ENCODE results near the gene RRP9.
"Not testable (repeated sequence)": the region's sequence is repeated elsewhere in the genome, so short reads cannot be mapped to it uniquely, and the experiment has no call there.

The RRP9 gene

DNA sequence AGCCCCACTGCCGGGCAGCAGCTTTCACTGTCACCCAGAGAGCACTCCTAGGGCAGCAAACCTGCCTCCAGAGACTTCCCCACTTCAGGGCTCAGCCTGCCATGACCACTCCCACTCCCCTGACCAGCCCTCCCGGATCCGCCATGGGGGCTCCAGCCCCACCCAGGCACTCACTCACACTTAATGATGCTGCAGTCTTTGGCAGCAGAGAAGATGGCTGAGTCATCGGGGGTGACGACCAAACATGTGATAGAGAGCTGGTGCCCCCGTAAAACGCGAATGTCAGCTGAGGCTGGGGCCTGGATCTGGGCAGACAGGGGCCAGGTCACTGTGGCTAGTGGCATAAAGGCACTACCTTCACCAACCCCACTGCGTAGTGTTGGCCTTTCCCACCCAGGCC, 4.7 kb downstream of the RRP9 start:
- DNase-seq = no peak

DNA sequence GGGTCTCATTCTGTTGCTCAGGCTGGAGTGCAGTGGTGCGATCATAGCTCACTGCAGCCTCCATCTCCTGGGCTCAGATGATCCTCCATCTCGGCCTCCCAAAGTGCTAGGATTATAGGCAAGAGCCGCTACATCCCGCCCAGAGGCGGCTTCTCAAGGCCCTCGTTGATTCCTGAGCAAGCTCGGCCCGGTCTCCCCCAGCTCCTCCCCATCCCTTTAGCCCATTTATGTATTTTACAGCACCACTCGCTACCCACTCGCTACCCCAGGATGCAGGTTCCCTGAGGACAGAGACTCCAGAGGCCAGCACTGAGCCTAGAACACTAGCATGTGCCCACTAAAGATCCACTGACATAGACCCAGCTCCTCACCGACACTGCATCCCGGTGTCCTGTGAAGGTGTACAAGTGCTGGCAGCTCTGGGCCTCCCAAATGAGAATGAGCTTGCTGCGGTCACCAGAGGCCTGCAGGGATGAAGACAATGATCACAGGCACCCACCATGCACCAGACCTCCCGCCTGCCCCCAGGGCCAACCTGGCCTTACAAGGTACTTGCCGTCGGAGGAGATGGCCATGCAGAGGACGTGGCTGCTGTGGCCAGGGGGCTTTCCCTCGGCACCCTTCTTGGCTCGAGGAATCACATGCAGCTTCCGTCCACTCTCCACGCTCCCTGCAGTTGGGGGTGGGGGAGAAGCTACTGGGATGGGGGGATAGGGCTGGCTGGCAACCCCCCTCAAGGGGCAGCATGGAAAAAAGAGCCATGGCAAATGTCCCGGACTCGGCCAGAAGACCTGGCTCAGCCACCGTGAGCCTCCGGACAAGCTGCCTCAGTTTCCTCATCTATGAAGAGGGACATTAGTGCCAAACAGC, 5.6 kb downstream of the RRP9 start:
- no peak for DNase-seq

DNA sequence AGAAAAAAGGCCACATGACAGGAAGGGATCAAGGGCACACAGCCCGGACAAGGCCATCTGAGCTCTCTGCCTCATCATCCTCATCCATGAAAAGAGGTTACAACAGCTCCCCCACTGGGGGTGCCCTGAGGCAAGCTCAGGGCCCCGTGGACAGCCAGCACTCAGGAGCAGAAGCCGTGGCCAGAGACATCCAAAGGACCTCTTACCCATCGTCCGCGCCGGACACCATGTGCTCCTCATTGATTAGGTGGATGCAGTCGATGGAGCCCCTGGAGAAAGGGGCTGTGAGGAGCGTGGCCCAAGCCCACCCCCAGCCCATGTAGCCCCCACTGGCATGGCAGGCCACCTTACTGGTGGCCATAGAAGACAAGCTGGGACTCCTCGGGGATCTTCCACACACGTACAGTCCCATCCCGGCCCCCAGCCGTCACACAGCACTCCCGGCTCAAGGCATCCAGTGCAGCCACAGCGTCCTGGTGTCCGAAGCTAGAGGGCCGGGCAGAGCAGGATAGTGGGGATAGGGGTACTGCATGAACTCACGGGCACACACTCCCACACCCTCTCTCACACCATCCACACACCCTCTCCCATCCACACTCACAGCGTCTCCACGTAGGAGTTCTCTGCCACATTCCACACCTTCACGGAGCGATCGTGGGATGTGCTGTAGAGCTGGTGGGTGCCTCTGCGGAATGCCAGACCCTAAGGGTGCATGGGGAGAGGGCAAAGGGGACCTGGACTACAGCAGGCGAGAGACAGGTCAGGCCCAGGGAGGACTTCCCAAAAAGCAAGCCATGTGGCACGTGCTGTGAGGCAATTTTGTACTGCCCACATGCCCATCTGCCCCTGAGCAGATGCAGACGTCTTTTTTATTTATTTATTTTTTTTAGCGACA, 6.5 kb downstream of the RRP9 start:
- no peak for DNase-seq

DNA sequence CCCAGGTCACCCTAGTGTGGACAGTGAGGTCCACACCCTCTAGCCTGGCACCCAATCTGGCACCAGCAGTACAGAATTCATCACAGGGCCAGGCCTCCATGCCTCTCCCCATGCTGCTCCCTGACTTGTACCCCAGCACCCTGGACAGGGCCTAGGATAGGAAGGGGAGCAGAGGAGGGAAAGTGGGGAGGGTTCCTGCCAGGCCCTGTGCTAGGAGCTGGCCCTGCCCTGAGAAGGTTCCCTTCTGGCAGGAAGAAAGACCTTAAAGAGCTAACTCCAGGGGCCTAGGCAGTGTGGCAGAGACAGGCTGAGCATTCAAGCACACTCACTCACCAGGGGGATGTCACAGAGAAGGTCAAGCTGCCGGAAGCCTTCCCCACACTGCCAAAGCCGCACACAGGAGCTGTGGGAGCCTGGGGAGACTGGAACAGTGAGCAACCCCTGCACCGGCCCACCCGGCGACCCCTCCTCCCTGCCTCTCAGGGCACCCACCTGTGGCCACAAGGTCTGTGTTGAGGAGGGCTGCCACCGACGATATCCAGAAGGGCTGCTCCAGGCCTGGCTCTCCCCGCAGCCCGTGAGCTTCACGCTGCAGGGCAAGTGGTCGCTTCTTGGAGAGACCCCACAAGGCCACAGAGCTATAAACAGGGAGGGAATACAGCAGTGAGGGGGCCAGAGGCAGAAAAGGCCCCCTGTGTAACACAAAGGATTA, 7.4 kb downstream of the RRP9 start:
- DNase-seq = no peak

DNA sequence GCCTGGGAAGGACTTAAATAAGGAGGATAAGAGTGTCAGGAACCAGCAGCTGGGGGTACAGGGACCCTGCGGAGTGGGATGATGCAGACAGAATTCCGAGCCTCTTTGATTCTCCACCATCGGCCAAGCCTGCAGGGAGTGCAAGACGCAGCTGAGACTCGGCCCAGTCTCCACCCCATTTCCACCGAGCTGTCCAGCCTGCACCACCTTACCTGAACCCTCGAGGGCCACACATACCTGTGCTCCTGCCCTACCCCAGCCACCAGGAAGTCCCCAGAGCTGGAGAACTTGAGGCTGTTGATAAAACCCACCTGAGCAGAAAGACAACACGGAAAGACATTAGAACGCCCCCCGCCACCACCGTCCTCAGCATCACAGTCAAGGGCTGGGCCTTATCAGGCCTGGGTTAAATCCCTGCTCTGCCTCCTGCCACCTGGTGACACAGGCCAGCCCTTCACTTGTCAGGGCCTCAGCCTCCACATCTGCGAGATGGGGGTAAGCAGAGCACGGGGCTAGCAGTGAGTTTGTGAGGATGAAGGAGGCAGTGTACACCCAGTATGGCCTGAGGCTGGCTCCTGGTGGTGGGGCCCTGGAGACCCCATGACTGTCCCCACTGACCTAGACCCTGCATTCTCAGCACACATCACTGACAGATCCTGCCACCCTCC, 8.1 kb downstream of the RRP9 start:
- no peak for DNase-seq

DNA sequence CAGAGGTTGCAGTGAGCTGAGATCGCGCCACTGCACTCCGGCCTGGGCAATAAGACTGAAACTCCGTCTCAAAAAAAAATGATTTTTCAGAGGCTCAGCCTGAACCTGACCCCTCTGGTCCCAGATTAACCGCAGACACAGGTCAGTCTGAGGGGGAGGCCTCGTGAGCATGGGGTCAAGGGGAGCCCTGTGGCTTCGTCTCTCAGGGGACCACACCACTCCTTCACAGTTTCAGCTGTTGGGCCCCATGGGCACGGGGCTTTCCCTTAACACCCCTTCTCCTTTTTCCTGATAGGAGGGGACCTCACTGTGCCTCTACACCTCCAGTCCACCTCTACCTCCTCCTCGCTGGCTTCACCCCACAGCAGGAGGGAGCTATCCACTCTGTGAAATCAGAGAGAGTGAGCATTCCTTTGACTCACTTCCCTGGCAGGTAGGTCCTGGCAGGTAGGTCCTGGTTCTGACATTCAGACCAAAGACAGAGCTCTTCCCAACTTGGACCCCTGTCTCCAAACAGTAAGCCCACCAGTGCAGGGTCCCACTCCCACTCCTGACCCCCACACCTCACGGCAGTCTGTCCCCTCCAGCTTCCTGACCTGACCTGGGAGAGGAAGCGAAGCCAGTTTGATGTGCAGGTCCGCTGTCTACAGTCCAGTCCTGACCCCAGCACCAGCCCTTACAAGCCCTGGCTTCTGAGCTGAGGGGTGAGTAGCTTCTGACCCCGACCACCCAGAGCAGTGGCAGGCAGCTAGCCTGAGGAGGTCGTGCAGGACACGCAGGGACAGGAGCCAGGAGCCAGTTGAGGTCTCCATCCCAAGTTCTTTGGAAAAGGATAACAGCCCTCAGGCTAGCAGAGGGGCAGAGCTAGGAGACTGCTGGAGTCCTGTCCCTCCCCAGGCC, 9.0 kb downstream of the RRP9 start:
- no peak for DNase-seq

DNA sequence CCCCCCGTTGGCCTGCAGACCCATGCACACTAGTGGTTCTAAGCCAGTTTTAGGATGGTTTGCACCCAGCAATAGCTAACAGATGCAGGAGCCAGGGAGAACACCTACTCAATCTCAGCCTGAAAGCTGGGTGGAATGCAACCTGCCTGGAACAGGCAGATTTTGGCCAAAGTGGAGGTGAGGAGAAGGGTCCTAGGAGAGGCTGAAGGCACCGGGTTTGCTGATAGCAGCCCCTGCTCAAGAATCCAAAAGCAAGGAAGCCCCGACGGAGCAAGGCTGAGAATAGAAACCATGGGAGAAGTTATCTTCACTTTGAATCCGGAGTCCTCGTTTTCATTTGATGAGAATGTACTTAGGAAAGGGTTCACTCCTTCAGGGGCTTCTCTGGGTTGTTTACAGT, 9.9 kb downstream of the RRP9 start:
- no peak for DNase-seq

DNA sequence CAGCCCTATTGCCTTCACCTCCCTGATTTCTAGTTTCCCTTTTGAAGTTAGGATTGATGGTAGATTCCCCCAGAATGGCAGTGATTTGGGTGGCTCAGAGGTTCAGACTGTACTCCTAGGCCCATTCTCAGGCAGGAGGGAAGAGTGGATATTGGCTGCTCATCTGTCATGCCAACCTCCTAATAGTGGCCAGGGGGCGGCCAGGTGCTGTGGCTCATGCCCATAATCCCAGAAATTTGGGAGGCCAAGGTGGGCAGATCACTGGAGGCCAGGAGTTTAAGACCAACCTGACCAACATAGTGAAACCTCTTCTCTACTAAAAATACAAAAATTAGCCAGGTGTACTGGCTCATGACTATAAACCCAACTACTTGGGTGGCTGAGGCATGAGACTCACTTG, 11.3 kb downstream of the RRP9 start:
- DNase-seq = no peak

DNA sequence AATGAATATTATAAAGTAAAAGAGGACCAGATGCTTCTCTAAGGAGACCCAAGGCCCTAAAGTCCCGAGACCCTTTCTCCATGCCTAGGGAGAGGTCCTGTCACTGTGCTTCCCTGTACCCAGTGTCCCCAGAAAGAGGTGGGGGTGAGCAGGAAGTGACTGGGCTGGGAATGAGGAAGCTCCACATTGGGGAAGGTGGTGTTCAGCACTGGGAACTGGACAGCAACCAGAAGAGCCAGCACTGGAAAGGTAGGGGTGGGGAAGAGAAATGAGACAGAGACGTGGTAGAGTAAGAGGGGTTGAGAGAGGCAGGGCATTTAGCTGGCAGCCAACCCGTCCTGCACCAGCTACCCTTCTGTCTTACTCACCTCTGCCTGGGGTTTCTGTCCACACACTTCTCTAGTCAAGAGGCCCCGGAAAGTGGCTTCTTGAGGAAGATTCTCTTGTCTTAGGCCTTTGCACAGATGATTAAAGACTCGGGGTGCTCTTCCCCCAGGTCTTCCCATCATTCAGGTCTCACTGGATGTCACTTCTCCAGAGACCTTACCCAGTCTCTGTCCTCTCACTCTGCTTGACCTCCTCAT, 12.2 kb downstream of the RRP9 start:
- no peak for DNase-seq

DNA sequence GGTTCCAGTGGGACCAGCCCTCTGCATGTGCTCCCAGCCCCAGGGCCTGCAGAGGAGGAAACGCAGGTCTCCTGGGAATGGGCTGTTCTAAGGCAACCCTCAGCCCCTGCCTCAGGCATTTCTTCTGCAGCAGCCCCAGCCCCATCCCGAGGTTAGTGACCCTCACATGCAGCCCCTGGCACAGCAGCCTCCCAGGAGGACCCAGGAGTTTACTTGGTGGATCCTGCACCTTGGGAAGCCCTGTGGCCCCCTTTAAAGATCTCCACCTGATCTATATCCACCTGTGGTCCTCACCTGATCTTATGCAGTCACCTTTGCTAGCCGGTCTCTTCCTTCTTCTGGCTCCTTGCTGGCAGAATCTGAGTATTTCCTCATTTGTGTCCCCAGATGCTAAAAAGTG, 12.7 kb downstream of the RRP9 start:
- DNase-seq = not testable (repeated sequence)

DNA sequence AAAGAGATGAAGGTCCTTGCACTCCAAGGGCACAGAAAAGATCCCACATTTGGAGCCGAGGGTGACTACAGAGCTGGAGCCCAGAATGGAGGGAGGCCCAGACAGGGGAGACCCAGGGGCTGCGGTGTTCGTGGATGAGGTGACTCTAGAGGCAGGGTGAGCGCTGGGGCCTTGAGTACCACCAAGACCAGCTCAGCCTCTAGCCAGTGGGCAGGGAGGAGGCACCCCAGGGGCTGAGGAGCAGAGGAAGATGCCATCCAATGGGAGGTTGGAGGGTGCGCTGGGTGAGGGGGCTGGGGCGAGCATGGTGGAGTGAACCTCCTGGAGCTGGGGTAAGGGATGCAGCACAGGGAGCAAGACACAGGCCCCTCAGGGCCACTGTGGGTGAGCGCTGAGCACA, 13.3 kb downstream of the RRP9 start:
- DNase-seq = no peak

DNA sequence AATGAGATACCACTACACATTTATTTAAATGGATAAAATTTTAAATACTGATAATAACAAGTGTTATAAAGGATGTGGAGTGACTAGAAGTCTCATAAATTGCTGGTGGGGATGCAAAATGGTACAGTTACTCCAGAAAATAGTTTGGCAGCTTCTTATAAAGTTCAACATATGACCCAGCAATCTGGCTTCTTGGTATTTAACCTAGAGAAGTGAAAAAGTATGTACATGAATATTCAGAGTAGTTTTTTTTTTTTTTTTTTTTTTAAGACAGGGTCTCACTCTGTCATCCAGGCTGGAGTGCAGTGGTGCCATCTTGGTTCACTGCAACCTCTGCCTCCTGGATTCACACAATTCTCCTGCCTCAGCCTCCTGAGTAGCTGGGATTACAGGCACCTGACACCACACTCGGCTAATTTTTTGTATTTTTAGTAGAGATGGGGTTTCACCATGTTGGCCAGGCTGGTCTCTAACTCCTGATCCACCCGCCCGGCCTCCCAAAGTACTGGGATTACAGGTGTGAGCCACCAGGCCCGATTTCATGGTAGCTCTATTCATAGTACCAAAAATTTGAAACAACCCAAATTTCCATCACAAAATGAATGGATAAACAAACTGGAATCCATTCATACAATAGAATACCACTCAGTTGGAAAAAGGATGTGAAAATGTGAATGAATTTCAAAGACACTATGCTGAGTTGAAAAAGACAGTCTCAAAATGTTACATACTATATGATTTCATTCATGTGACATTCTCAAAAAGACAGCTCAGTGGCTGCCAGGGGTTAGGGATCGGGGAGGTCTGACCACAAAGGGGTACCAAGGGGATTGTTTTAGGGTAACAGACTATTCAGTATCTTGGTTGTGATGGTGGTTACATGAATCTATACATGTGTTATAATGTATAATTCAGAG, 14.4 kb downstream of the RRP9 start:
- DNase-seq = no peak

DNA sequence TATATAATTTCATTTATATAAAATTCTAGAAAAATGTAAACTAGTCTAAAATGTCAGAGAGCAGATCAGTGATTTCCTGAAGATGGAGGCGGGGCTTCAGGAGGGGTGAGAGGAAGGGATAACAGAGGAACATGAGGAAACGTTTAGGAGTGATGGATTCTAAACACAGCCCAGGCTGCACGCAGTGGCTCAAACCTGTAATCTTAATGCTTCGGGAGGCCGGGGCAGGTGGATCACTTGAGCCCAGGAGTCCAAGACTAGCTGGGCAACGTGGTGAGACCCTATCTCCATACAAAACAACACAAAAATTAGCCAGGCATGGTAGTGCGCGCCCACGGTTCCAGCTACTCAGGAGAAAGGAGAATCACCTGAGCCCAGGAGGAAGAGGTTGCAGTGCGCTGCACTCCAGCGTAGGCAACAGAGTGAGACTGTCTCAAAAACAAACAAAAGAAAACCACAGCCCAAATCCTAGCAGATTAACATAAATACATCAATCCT, 20.6 kb downstream of the RRP9 start:
- no peak for DNase-seq

DNA sequence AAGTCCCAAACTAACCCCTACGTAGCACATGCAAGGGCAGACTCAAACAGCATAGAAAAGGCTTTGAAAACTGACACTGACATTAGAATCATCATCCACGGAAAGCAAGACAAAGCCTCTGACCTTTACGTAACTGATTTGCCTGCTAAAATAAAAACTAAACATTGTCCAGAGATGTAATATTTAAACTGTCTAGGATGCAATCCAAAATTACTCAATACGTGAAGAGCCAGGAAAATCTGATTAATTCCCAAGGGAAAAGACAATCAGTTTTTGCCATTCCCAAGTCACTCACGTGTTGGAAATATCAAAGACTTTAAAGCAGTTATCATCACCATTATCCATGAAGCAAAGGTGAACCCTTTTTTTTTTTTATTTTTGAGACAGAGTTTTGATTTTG, 25.3 kb downstream of the RRP9 start:
- no peak for DNase-seq

DNA sequence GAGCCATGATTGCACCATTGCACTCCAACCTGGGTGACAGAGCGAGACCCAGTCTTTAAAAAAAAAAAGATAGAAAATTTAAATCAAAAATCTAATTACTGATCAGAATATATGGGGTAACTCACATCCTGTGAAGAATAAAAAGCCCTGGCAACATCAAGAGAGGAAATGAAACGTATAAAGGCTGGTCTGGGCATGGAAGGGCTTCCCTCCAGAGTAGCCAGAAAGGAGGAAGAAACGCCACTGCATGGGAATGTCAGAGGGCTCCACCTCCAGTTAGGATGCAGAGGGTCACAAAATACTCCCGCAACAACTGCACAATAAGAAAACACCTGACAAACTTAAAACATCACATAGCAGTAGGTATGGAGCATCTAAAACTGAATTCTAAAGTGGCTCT, 33.7 kb downstream of the RRP9 start:
- DNase-seq = no peak

DNA sequence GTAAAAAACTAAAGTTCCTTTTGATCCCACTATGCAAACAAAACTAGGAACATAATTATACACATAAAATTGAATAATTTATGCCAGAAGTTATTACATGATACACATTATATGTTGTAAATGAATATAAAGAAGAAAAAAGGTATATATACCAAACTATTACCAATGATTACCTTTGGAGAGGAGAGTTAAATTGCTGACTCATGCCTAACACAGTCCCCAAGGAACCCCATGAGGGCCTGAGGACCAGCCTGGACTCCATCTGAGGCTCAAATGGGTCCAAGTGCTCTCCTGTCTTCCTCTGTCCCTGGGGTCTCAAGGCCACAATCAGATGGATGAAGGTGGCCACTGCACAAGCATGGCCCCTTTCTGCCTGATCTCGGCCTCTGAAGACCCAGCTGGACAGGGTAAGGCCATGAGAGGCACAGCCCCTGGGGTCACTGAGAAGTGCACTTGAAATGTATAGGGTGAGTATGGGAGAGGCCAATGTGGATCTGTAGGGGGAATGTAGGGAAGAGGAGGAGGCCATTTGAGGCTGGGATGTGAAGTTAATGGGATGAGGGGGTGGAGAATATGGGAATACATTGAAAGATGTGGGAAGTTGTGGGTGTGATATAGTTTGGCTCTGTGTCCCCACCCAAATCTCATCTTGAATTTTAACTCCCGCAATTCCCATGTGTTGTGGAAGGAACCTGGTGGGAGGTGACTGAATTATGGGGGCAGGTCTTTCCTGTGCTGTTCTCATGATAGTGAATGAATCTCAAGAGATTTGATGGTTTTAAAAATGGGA, 37.5 kb downstream of the RRP9 start:
- DNase-seq = no peak

DNA sequence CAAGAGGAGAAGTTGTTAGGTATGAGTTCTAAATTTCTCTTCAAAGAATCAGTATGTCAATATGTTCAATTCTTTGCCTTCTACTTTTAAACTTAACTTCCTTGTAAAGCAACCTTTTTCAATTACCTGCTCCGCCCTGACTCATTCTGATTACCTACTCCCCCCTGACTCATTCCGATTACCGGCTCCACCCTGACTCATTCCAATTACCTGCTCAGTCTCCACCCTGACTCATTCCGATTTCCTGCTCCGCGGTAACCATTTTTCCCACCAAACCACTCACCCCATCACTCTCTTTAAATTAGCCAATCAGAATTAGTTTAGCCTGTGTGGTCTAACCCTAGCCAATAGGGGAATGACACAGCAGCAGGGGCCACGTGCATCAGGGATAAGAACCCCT, 39.3 kb downstream of the RRP9 start:
- DNase-seq = not testable (repeated sequence)

DNA sequence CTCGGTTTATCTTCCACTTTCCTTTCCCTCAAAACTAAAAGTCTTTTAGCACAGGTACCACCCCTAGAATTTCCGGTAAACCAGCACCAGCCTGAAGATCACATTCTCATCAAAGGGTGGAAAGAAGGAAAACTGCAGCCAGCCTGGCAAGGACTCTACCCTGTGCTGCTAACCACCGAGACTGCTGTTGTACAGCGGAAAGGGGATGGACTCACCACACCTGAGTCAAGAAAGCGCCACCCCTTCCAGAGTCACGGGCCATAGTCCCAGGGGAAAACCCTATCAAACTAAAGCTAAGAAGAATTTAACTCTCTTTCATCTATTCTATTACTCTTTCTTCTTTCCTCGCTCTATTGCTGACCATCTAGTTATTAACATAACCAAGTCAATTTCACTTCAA, 41.7 kb downstream of the RRP9 start:
- peak in 1 of 2 experiments; percentile 19 for DNase-seq

DNA sequence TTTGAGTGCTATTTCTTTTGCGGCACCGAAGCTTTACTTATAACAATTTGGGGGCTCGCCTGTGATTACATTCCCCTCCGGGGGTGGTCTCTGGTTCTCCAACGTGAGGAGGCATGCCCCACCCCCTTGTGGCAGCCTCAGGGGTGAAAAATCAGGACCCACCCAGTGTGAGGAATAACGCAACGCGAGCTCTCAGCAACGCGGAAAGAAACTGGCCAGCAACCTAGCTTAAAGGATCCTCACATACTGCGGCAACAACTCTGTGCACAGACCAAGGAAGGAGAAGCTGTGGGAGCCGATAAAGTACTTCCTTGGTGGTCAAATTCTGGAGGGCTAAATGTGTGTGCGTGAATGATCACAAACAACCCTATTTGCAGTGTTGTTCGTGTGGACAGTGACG, 44.3 kb downstream of the RRP9 start:
- no peak for DNase-seq
